ENCODE data around the gene VIPR2.

VIPR2 gene

DNA sequence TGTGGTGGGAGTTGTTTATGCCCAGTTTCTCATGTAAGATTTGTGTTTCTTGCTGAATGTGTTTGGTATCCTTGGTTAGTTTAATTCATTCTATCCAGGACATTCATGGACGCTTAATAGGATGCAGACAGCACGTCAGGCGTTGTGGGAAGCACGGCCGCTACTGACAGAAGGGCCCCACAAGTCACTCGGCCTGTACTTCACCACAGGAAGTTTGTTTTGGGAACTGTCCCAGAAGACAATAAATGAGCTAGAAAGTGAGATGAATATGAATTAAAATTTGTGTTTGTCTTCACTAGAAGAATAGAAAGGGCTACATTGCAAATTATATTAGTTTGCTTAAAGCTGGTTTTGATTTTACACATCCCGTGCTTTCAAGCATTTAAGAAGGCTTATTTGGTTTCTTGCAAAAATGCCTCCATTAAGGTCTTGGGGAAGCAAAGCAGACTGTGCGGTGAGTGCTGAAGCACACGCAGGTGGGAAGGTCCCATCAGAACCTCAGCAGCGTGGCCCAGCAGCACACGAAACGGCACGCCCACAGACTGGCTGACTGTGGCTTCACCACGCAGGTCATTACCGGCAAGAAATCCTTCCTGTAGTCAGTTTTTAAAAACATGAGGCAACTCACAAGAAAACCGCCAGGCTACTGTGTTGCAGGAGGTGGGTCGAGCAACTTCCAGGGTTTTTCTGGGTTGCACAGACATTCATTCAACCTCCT, 74.1 kb downstream of the VIPR2 start:
- DNase-seq (ENCODE audit: insufficient read length, low spot score): no peak

DNA sequence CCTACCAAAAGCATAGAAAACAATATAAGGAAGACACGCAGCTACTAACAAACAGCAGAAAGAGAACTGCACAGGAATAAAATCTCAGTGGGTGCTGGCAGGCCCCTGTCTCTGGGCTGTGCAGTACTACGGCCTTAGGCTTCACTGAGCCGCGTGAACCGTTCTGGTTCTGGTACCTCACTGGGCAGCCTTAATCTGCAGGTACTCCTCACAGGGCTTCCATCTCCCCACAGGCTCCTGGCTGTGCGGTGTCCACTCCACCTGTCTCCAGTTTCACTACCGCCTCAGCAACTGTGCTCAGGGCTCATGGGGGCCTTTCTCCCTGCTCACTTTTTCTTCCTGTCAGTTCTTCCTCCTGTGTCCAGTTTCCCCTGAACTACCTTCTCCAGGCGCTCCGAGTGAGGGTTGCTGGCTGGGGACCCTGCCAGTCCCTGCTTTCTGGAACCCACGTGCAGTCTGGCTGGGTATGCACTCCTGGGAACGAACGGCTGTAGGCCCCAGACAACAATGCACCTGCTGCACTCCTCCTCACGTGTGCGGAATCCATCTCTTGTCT, 75.7 kb downstream of the VIPR2 start:
- no peak for TF ChIP-seq TAF1 (IDR thresholded peaks at IDR 0.05; ENCODE audit: low read depth, low read length)
- FAIRE-seq (no peak), DNase-seq (ENCODE audit: insufficient read length, low spot score) (no peak)

More for the DNA sequence above, 74.1 kb downstream of the VIPR2 start:
- no peak for FAIRE-seq
- TF ChIP-seq SPI1 (IDR thresholded peaks at IDR 0.05; ENCODE audit: low read depth, low read length) (no peak), POLR2A (IDR thresholded peaks at IDR 0.05; ENCODE audit: low read depth, low read length) (no peak), POU2F2 (IDR thresholded peaks at IDR 0.05; ENCODE audit: low read depth, low read length) (no peak), POLR2AphosphoS5 (IDR thresholded peaks at IDR 0.05; ENCODE audit: low read depth, low read length) (no peak), PAX5 (IDR thresholded peaks at IDR 0.05; ENCODE audit: insufficient read depth, low read length, severe bottlenecking) (no peak), TAF1 (IDR thresholded peaks at IDR 0.05; ENCODE audit: low read depth, low read length) (no peak)

DNA sequence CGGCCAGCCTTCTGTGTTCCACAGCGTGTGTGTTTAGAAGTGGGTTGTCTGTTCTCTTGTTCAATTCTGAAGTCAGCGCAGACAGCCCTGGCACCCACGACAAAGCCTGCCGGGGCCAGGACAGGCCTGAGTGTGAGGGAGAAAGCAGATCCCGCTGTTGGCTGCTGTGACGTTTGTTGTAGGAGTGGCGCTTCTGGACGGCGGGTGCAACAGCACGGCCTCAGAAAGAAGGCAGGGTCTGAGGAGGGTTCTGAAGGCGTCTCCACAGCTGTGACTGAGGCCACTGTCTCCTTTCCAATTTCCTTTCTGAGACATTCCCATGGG, 76.2 kb downstream of the VIPR2 start:
- TF ChIP-seq POLR2AphosphoS5 (IDR thresholded peaks at IDR 0.05; ENCODE audit: low read depth, low read length) (no peak), TAF1 (IDR thresholded peaks at IDR 0.05; ENCODE audit: low read depth, low read length) (no peak), POU2F2 (IDR thresholded peaks at IDR 0.05; ENCODE audit: low read depth, low read length) (no peak), PAX5 (IDR thresholded peaks at IDR 0.05; ENCODE audit: insufficient read depth, low read length, severe bottlenecking) (no peak), POLR2A (IDR thresholded peaks at IDR 0.05; ENCODE audit: low read depth, low read length) (no peak), SPI1 (IDR thresholded peaks at IDR 0.05; ENCODE audit: low read depth, low read length) (no peak)
- FAIRE-seq: no peak
- no peak for DNase-seq (ENCODE audit: insufficient read length, low spot score)

DNA sequence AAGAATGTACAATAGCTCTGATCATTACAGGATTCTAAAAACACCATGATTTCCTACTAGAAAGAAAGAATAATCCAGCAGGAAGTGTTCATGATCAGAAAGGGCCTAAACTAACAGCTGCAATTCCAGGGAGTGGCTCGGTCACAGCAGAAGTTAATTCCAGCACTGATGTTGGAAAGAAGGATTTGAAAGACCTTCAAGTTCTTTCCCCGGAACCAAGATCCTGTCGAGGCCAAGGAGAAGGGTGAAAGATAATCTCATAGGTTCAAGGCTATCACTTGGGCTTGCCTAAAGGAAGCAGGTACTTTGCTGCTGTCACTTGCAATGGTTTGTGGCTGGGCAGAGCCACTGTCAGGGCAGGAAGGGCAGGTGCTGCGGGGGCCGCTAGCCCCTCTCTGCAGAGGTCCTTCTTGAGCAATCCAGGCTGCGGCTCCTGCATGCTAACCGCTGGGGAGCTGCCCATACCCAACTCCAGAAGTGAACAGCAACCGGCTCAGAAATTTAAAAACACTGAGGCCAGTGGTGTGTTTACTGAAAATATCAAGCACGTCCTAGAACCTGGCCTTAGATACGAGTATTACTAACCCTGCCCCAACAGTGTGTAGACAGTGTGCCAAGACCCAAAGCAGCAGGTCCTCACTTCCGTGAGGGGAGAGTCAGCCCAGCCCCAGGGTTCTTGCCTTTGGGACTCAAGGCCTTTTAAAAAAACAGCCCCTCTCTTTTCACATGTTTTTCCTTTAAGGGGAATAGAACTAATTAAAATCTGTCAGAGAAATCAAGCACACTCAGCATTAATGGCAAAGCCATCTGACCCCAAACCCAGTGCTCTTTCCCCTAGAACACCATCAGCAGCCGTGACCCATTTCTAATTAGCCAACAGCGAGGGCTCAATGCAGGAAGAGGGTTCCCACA, 76.8 kb downstream of the VIPR2 start:
- DNase-seq (ENCODE audit: insufficient read length, low spot score): no peak
- FAIRE-seq: no peak
- TF ChIP-seq TAF1 (IDR thresholded peaks at IDR 0.05; ENCODE audit: low read depth, low read length) (no peak), POU2F2 (IDR thresholded peaks at IDR 0.05; ENCODE audit: low read depth, low read length) (no peak), SPI1 (IDR thresholded peaks at IDR 0.05; ENCODE audit: low read depth, low read length) (no peak), POLR2AphosphoS5 (IDR thresholded peaks at IDR 0.05; ENCODE audit: low read depth, low read length) (no peak), POLR2A (IDR thresholded peaks at IDR 0.05; ENCODE audit: low read depth, low read length) (no peak), PAX5 (IDR thresholded peaks at IDR 0.05; ENCODE audit: insufficient read depth, low read length, severe bottlenecking) (no peak)

DNA sequence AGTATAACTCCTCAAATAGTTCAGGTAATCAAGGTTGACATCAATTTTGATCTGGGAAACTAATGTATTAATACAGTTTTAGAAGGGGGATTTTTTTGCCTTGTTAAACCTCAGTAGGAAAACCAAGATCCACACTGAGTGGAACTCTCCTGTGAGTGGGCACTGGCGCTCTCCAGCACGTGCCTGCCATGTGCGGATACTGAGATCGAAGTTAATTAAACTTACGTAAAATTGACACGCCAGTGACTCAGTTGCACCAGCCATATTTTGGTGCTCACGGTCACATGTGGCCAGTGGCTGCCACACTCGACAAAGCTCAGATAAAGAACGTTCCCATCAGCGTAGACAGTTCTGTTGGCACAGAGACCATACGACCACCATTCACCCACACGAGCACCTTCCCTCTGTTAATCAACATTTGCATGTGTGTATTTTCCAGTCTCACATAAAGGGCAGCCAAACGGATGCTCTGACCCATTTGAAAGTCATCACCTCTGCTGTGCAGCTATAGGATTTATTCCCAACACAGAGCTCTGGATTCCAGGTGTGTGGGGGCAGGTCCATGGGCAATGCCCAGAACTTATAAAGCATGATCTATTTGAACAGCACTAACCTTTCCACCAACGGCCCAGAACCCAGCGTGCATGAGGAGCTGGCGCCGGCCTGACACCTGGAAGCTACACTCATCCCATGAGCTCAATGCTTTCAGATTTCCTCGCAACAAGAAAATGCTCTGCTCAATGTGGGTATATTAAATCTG, 77.7 kb downstream of the VIPR2 start:
- FAIRE-seq: no peak
- DNase-seq (ENCODE audit: insufficient read length, low spot score): no peak
- TF ChIP-seq PAX5 (IDR thresholded peaks at IDR 0.05; ENCODE audit: insufficient read depth, low read length, severe bottlenecking) (no peak), SPI1 (IDR thresholded peaks at IDR 0.05; ENCODE audit: low read depth, low read length) (no peak), POLR2AphosphoS5 (IDR thresholded peaks at IDR 0.05; ENCODE audit: low read depth, low read length) (no peak), TAF1 (IDR thresholded peaks at IDR 0.05; ENCODE audit: low read depth, low read length) (no peak), POU2F2 (IDR thresholded peaks at IDR 0.05; ENCODE audit: low read depth, low read length) (no peak), POLR2A (IDR thresholded peaks at IDR 0.05; ENCODE audit: low read depth, low read length) (no peak)

- TF ChIP-seq POLR2AphosphoS5 (IDR thresholded peaks at IDR 0.05; ENCODE audit: low read depth, low read length): no peak
- TF ChIP-seq POLR2A (IDR thresholded peaks at IDR 0.05; ENCODE audit: low read depth, low read length): no peak
- TF ChIP-seq TAF1 (IDR thresholded peaks at IDR 0.05; ENCODE audit: low read depth, low read length): no peak
- TF ChIP-seq SPI1 (IDR thresholded peaks at IDR 0.05; ENCODE audit: low read depth, low read length): no peak
- TF ChIP-seq POU2F2 (IDR thresholded peaks at IDR 0.05; ENCODE audit: low read depth, low read length): no peak
- TF ChIP-seq PAX5 (IDR thresholded peaks at IDR 0.05; ENCODE audit: insufficient read depth, low read length, severe bottlenecking): no peak
- DNase-seq (ENCODE audit: insufficient read length, low spot score) (no peak), FAIRE-seq (no peak)
Observed at GRCh38 chr7:159065852-159066480, 78.7 kb downstream of the VIPR2 start.

GRCh38 chr7:159064816-159065510, 79.7 kb downstream of the VIPR2 start:
- no peak for DNase-seq (ENCODE audit: insufficient read length, low spot score)
- no peak for FAIRE-seq
- no peak for TF ChIP-seq PAX5 (IDR thresholded peaks at IDR 0.05; ENCODE audit: insufficient read depth, low read length, severe bottlenecking)
- no peak for TF ChIP-seq SPI1 (IDR thresholded peaks at IDR 0.05; ENCODE audit: low read depth, low read length)
- no peak for TF ChIP-seq POLR2A (IDR thresholded peaks at IDR 0.05; ENCODE audit: low read depth, low read length)
- no peak for TF ChIP-seq TAF1 (IDR thresholded peaks at IDR 0.05; ENCODE audit: low read depth, low read length)
- TF ChIP-seq POLR2AphosphoS5 (IDR thresholded peaks at IDR 0.05; ENCODE audit: low read depth, low read length): no peak
- TF ChIP-seq POU2F2 (IDR thresholded peaks at IDR 0.05; ENCODE audit: low read depth, low read length): no peak

DNA sequence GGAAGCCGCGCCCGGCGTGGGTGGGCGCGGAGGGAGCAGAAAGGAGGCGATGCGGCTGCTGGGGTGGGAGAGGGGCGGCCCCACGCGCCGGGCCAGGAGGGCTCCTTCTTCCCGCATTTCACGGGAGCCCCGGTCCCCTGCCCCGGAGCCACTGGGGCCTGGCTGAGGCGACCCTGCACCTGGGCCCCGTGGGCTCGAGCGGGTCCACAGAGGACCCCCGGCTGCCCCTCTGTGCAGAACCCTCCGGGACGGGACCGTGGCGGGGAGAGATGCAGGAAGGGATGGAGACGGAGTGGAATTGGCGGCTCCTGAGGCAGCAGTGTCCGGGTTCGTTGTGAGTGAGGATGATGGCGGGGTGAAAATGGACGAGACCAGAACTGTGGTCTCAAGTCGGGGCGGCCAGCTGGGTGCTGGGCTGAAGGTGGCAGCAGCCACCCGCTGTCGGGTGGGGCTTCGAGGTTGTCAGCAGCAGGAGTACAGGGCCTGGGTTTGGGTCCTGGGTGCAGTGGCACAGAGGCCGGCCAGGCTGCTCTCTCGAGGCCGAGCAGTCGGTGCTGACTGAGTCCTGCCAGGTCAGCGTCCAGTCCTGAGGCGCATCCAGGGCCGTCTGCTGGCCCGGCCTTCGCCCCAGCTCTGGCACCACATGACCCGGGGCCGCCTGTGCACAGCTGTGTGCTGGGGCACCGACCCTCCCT, 80.4 kb downstream of the VIPR2 start:
- DNase-seq (ENCODE audit: insufficient read length, low spot score) (no peak), FAIRE-seq (no peak)
- no peak for TF ChIP-seq POU2F2 (IDR thresholded peaks at IDR 0.05; ENCODE audit: low read depth, low read length)
- no peak for TF ChIP-seq POLR2A (IDR thresholded peaks at IDR 0.05; ENCODE audit: low read depth, low read length)
- TF ChIP-seq TAF1 (IDR thresholded peaks at IDR 0.05; ENCODE audit: low read depth, low read length): no peak
- TF ChIP-seq POLR2AphosphoS5 (IDR thresholded peaks at IDR 0.05; ENCODE audit: low read depth, low read length): no peak
